Skeletal muscle cell (primary cell): Measurements from ENCODE around the gene PAQR7.
"Not testable (repeated sequence)": the region's sequence is repeated elsewhere in the genome, so short reads cannot be mapped to it uniquely, and the experiment has no call there.

Experiments
- DNase-seq: peaks from one replicate; pipeline ENCODE4 v3.0.0-alpha.2; 2010; ENCODE audit warnings: low read depth
- H3K4me3 ChIP-seq: 2 replicates; pipeline ENCODE4 v1.5.1; 2011; ENCODE audit warnings: low read depth, mild to moderate bottlenecking, control low read depth, low read length, moderate library complexity

PAQR7 gene

GRCh38 chr1:25861316-25862286 lies 13.9 kb downstream of the PAQR7 start:
- DNase-seq = no peak
- H3K4me3 ChIP-seq = no peak overlapping the region

DNA sequence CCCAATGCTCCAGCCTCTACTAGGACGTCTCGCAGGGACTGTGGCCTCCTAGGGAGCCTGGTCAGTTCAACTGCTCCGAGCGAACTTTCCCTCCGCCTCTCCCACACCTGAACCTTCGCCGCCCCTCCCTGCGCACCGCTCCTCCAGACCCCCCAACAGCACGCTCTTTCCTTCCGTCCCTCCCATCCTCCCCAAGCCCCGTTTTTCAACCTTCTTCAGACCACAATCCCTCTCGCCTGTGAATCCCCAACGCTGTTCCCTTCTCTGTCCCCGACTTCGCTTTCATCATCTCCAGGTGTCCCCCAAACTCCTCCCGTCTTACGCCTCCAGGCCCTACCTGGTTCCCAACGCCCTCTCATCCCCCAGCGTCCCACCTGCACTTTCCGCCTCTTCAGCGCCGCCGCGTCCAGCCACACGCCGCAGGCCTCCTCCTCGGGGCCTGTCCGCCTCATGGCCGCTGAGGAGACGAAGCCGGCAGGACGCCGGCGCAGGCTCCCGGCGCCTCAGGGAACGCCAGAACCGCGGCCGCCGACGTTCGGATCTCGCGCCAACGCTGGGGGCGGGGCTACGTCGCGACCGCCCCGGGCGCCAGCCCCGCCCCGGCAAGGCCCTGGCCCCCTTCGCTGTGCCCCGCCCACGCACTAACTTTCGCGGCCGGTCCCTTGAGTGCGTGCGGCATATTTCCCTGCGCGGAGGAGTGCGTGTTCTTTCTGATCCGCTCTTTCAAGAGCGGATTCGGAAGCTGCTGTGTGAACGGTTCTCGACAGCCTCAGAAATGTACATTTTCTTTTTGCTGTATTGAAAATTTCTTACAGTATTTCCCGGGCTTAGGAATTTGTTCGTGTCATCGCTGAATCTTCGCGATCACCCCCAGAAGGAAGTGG lies 16.4 kb downstream of the PAQR7 start, which contains the start of gene AUNIP:
Gene AUNIP, minus strand, starts transcription at position 552 of the 884 bp plus-strand sequence. Its CDS starts 100 bp downstream, at position 452.
- H3K4me3 ChIP-seq = peak within 1 kb of the TSS; percentile 76
- DNase-seq = peak; percentile 59

DNA sequence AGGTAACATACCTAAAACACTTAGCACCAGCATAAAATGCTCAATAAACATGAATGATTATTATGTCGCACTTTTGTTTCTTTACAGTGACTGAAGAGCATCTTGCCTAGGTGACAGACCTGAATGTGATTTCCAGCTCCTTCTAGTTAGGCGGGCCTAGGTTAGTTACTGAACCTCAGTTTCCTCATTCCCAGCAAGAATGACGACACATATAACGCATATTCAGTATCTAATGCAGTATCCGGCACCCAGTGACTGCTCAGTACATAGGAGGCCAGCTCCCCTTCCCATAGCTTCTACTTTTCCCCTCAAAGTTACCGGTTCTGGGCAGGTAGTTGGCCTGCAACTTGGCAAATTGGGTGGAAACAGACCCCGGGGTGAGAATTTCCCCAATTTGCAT lies 17.0 kb downstream of the PAQR7 start:
- H3K4me3 ChIP-seq = peak overlapping the region; percentile 76
- no peak for DNase-seq

DNA sequence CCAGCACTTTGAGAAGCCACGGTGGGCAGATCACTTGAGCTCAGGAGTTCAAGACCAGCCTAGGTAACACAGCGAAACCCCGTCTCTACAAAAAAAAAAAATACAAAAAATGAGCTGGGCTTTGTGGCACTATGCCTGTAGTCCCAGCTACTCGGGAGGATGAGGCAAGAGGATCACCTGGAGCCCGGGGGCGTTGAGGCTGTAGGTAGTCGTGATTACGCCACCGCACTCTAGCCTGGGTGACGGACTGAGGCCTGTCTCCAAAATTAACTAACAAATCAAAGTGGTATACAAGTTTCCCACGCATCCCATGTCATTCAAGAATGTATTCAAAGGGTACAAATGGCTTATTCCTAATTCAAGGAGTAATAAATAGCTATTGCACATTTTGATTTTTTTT lies 18.7 kb downstream of the PAQR7 start:
- no peak overlapping the region for H3K4me3 ChIP-seq
- no peak for DNase-seq

DNA sequence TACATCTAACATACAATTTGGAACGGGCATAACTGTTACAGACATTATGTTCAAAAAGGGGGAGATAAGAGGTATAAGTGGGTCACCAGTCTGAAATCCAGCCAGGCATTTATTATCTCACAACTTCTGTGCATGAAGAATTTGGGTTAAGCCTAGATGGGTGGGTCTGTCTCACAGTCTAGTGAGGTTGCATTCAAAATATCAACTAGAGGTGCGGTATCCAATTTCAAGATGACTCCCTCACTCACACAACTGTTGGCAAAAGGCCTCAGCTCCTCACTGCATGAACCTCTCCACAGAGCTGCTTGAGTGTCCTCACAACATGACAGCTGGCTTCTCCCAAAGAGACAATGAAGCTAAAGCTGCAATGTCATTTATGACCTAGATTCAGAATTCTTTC lies 21.0 kb downstream of the PAQR7 start:
- DNase-seq = no peak
- H3K4me3 ChIP-seq = no peak overlapping the region

DNA sequence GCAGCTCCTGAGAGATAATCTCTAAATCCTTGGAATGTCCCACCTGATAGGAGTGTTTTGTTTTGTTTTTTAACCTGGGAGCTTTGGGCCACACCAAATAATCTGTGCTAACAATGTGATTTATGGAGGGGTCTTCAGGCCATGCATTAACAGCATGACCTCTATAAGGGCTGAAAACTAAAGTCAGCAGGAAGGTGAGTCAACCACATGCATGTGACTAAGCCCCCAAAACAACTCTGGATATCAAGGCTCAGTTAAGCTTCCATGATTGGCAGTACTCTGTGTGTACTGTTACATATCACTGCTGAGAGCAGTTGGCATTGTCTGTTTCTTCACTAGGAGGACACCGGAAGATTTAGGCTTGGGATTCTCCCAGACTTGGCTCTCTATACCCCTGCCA lies 27.0 kb downstream of the PAQR7 start:
- no peak overlapping the region for H3K4me3 ChIP-seq
- peak; percentile 2 for DNase-seq

DNA sequence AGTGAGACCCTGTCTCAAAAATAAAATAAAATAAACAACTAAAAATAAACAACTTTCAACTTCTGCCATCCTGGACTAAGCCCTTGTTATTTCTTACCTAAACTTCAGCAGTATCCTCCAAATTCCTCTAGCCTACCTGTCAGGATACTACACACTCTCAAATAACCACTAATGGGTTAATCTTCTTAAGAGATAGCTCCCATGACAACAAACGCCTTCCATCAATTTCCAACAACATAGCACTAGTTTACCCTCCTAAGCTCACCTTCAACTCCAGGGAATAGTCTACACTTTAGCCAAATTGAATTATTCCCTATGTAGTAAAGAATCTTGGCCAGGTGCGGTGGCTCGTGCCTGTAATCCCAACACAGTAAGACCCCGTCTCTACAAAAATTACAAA lies 27.6 kb downstream of the PAQR7 start:
- H3K4me3 ChIP-seq = no peak overlapping the region
- no peak for DNase-seq

GRCh38 chr1:25845664-25846063 lies 29.8 kb downstream of the PAQR7 start:
- DNase-seq = no peak
- no peak overlapping the region for H3K4me3 ChIP-seq

GRCh38 chr1:25844536-25845337 lies 30.8 kb downstream of the PAQR7 start:
- DNase-seq = no peak
- H3K4me3 ChIP-seq = no peak overlapping the region

GRCh38 chr1:25843483-25843882 lies 32.0 kb downstream of the PAQR7 start:
- H3K4me3 ChIP-seq = no peak overlapping the region
- no peak for DNase-seq

DNA sequence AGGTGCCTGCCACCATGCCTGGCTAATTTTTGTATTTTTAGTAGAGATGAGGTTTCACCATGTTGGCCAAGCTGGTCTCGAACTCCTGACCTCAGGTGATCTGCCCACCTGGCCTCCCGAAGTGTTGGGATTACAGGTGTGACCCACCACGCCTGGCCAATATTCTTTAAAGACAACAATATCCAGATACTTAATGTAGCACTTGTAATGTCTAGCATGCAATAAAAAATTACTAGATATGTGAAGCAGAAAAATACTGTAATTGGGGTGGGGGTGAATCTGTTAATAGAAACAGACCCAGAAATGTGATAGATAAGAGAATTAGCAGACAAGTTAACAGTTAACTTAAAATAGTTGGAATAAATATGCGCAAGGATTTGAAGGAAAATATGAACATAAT lies 35.7 kb downstream of the PAQR7 start:
- not testable (repeated sequence) for H3K4me3 ChIP-seq, DNase-seq

DNA sequence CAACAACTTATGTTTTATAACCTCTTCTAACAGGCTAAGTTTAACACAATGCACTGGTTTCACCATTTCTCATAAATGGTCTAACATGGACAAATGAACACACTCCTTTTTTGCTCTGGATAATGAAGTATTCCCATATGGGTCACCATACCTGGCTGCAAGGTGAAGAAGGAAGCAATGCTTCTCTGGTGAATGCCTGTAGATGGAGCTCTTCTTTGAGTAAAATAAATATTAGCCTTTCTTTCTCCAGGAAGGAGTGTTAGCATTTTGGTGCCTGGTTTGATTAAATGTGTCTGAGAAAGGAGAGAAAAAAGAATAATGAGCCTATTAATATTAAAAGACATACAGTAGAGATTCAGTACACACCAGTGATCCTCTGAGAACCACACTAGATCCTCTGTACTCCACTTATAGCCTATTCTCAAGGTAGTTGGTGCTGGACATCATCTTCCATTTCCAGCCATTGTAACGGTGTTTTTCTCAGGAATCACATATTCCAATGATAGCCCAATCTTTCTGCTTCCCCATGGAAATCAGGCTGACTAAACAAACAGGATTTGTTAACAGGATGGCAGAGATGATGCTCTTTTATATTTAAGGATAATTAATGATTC lies 38.1 kb downstream of the PAQR7 start:
- DNase-seq = no peak
- no peak overlapping the region for H3K4me3 ChIP-seq

DNA sequence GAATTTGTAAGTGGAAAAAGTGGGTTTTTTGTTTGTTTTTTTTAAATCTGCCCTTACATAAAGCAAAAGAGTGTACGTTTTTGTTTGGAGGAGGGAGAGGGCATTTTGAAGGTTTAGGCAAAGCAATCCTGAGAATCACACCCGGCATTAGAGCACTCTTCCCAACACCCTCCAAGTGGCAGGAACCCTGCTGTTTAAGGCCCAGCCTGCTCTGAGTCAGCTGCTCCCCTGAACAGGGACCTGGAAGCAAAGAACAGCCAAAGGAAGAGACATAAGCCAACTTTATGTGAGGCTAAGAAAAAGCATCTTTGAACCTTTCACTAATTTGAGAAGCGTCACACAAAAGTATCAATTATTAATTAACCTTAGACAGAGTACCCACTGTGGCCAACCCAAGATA lies 38.8 kb downstream of the PAQR7 start:
- H3K4me3 ChIP-seq = no peak overlapping the region
- DNase-seq = no peak

GRCh38 chr1:25834894-25835293 lies 40.6 kb downstream of the PAQR7 start:
- DNase-seq = no peak
- H3K4me3 ChIP-seq = no peak overlapping the region

GRCh38 chr1:25833158-25833557 lies 42.4 kb downstream of the PAQR7 start:
- DNase-seq = no peak
- no peak overlapping the region for H3K4me3 ChIP-seq

GRCh38 chr1:25832336-25833037 lies 43.0 kb downstream of the PAQR7 start:
- DNase-seq = no peak
- H3K4me3 ChIP-seq = no peak overlapping the region

- no peak for DNase-seq
- H3K4me3 ChIP-seq = no peak overlapping the region
Measured at GRCh38 chr1:25831569-25832196, 43.8 kb downstream of the PAQR7 start.

- no peak for DNase-seq
Measured at GRCh38 chr1:25829046-25829445, 46.5 kb downstream of the PAQR7 start.

More at GRCh38 chr1:25829046-25829445, 46.5 kb downstream of the PAQR7 start:
- no peak overlapping the region for H3K4me3 ChIP-seq
